ENCODE results near the gene RBM11. TPM values are rescaled to one million over a fixed set of nuclear protein-coding genes. Genes with fewer than 3 reads are reported as not detected.

The RBM11 gene
- polyA plus RNA-seq, 1 donor (not counting 4 experiments of a cell fraction or from before 2014, with no cell fraction given): 0.55 TPM

GRCh38 chr21:14271053-14271452, 55.1 kb downstream of the RBM11 start:
- no peak for FAIRE-seq
- H3K9ac ChIP-seq (ENCODE audit: control insufficient read depth, extremely low read depth, insufficient read depth, low read length): no peak overlapping the region
- TF ChIP-seq CTCF (optimal IDR thresholded peaks at IDR 0.05 in 1 of 3, IDR thresholded peaks at IDR 0.05 in 1 of 3, conservative IDR thresholded peaks at IDR 0.05 in 1 of 3; ENCODE audit: extremely low read depth in 1 of 3, insufficient read depth in 2 of 3, low read length in 3 of 3): no peak
- TF ChIP-seq EZH2 (IDR thresholded peaks at IDR 0.05; ENCODE audit: low read length): no peak
- no peaks in the 10 kb centered on the region for H3K36me3 ChIP-seq (ENCODE audit: control insufficient read depth in 2 of 2, extremely low read depth in 1 of 2, insufficient read depth in 2 of 2, low read length in 2 of 2)
- no peaks in the 10 kb centered on the region for H3K9me1 ChIP-seq (ENCODE audit: control insufficient read depth, extremely low read depth, insufficient read depth, low read length)
- no peaks in the 10 kb centered on the region for H3K9me3 ChIP-seq (ENCODE audit: control insufficient read depth, low read depth, low read length)
- no peak overlapping the region for H3K4me3 ChIP-seq (ENCODE audit: control insufficient read depth in 2 of 3, extremely low read depth in 1 of 3, insufficient read depth in 2 of 3, low read depth in 1 of 3, low read length in 3 of 3)
- H3K27ac ChIP-seq (ENCODE audit: control insufficient read depth, insufficient read depth, low read length): no peak overlapping the region
- H4K20me1 ChIP-seq (ENCODE audit: control insufficient read depth, extremely low read depth, insufficient read depth, low read length): no peaks in the 10 kb centered on the region
- H3K27me3 ChIP-seq (ENCODE audit: control insufficient read depth, extremely low read depth, insufficient read depth, low read length): peaks cover 17% of the 10 kb centered on the region
- dilution Hi-C loops (cut with MboI; ENCODE audit: extremely low pct_ligation_motif_present, low sequenced_read_pairs): no loop called here
- H3K4me2 ChIP-seq (ENCODE audit: control insufficient read depth, extremely low read depth, insufficient read depth, low read depth, low read length): no peak overlapping the region
- no peaks in the 10 kb centered on the region for H3K79me2 ChIP-seq (ENCODE audit: control insufficient read depth, insufficient read depth, low read length)
- no peak overlapping the region for H2AFZ ChIP-seq (ENCODE audit: control insufficient read depth, low read length)
- no peaks in the 10 kb centered on the region for H3K4me1 ChIP-seq (ENCODE audit: control insufficient read depth, extremely low read depth, insufficient read depth, low read length)
- DNase-seq (ENCODE audit: low read depth, low spot score): no peak

- FAIRE-seq: no peak
- H3K9me1 ChIP-seq (ENCODE audit: control insufficient read depth, extremely low read depth, insufficient read depth, low read length): no peaks in the 10 kb centered on the region
- H3K4me2 ChIP-seq (ENCODE audit: control insufficient read depth, extremely low read depth, insufficient read depth, low read depth, low read length): no peak overlapping the region
- no peaks in the 10 kb centered on the region for H4K20me1 ChIP-seq (ENCODE audit: control insufficient read depth, extremely low read depth, insufficient read depth, low read length)
- no peaks in the 10 kb centered on the region for H3K79me2 ChIP-seq (ENCODE audit: control insufficient read depth, insufficient read depth, low read length)
- TF ChIP-seq EZH2 (IDR thresholded peaks at IDR 0.05; ENCODE audit: low read length): no peak
- no peak for TF ChIP-seq CTCF (optimal IDR thresholded peaks at IDR 0.05 in 1 of 3, IDR thresholded peaks at IDR 0.05 in 1 of 3, conservative IDR thresholded peaks at IDR 0.05 in 1 of 3; ENCODE audit: extremely low read depth in 1 of 3, insufficient read depth in 2 of 3, low read length in 3 of 3)
- H3K4me1 ChIP-seq (ENCODE audit: control insufficient read depth, extremely low read depth, insufficient read depth, low read length): no peaks in the 10 kb centered on the region
- no peak for DNase-seq (ENCODE audit: low read depth, low spot score)
- no peak overlapping the region for H3K4me3 ChIP-seq (ENCODE audit: control insufficient read depth in 2 of 3, extremely low read depth in 1 of 3, insufficient read depth in 2 of 3, low read depth in 1 of 3, low read length in 3 of 3)
- dilution Hi-C loops (cut with MboI; ENCODE audit: extremely low pct_ligation_motif_present, low sequenced_read_pairs): no loop called here
- H3K27ac ChIP-seq (ENCODE audit: control insufficient read depth, insufficient read depth, low read length): no peak overlapping the region
- H3K27me3 ChIP-seq (ENCODE audit: control insufficient read depth, extremely low read depth, insufficient read depth, low read length): peaks cover 17% of the 10 kb centered on the region
- H3K9ac ChIP-seq (ENCODE audit: control insufficient read depth, extremely low read depth, insufficient read depth, low read length): no peak overlapping the region
- no peaks in the 10 kb centered on the region for H3K9me3 ChIP-seq (ENCODE audit: control insufficient read depth, low read depth, low read length)
- H3K36me3 ChIP-seq (ENCODE audit: control insufficient read depth in 2 of 2, extremely low read depth in 1 of 2, insufficient read depth in 2 of 2, low read length in 2 of 2): no peaks in the 10 kb centered on the region
- H2AFZ ChIP-seq (ENCODE audit: control insufficient read depth, low read length): no peak overlapping the region
These were observed 55.7 kb downstream of the RBM11 start for GRCh38 chr21:14271641-14272040.

Data from keratinocyte (primary cell).